H1 (cell line): Measurements from ENCODE around the gene UMAD1. TPM values are rescaled to one million over a fixed set of nuclear protein-coding genes. Genes with fewer than 3 reads are reported as not detected.

Source experiments
- CTCF ChIA-PET: fragments of 300-600 bp; sonication (Branson Sonifier 250); formaldehyde crosslinking; loops from one replicate; lab custom pipeline; 2021; ENCODE audit not compliant: partially characterized antibody; lab: Charles Lee
- POLR2A ChIA-PET: fragments of 300-600 bp; sonication (Branson Sonifier 250); formaldehyde crosslinking; loops from one replicate; lab custom pipeline; 2021; ENCODE audit warnings: inconsistent platforms; ENCODE audit not compliant: partially characterized antibody; lab: Charles Lee
- DNase-seq, 2 experiments: peaks; one replicate each; pipeline versions ENCODE4 v3.0.0 to v3.0.0-alpha.2; 2010 to 2022; ENCODE audit warnings: low spot score in 2 of 2, low read depth in 1 of 2, mixed read lengths in 1 of 2
- FAIRE-seq: peaks from 2 replicates; lab custom pipeline; 2011; peaks lifted over from hg19 to GRCh38; lab: Jason Lieb, UNC
- H2AFZ ChIP-seq: 2 replicates; pipeline ENCODE4 v1.8.1; 2012; ENCODE audit warnings: low read length, inconsistent platforms
- H2AK5ac ChIP-seq: 2 replicates; pipeline ENCODE4 v1.6.1; 2013; ENCODE audit warnings: low read depth, low read length
- H2BK120ac ChIP-seq: replicated peaks from 2 replicates; pipeline ENCODE3; 2013; ENCODE audit warnings: low read depth, low read length, inconsistent platforms
- H2BK12ac ChIP-seq: 2 replicates; pipeline ENCODE4 v1.6.1; 2013; ENCODE audit warnings: low read depth, low read length
- H2BK15ac ChIP-seq: 2 replicates; pipeline ENCODE4 v1.6.1; 2013; ENCODE audit warnings: low read length
- H2BK20ac ChIP-seq: 2 replicates; pipeline ENCODE4 v1.6.1; 2013; ENCODE audit warnings: low read length
- H2BK5ac ChIP-seq: 2 replicates; pipeline ENCODE4 v1.6.1; 2013; ENCODE audit warnings: low read depth, low read length
- H3K14ac ChIP-seq: 2 replicates; pipeline ENCODE4 v1.6.1; 2013; ENCODE audit warnings: inconsistent platforms; ENCODE audit not compliant: insufficient read length
- H3K18ac ChIP-seq: 2 replicates; pipeline ENCODE4 v1.6.1; 2013; ENCODE audit warnings: low read length; ENCODE audit errors: extremely low read depth
- H3K23ac ChIP-seq: 2 replicates; pipeline ENCODE4 v1.6.1; 2013; ENCODE audit warnings: inconsistent platforms; ENCODE audit not compliant: insufficient read length
- H3K23me2 ChIP-seq: 2 replicates; pipeline ENCODE4 v1.6.1; 2013; ENCODE audit warnings: low read depth, low read length
- H3K27ac ChIP-seq: 2 replicates; pipeline ENCODE4 v1.6.1; 2011; ENCODE audit warnings: low read depth, low read length, inconsistent platforms
- H3K27me3 ChIP-seq, 4 experiments: replicated peaks in 1 of 4; 1 replicate in 1 of 4; 2 replicates in 3 of 4; pipeline versions ENCODE4 v1.6.1 to v1.8.1; 2011 to 2013; ENCODE audit warnings: low read length in 3 of 4, mild to moderate bottlenecking in 3 of 4, inconsistent platforms in 2 of 4, mixed read lengths in 2 of 4, moderate library complexity in 1 of 4; ENCODE audit not compliant: control insufficient read depth in 3 of 4, insufficient read depth in 3 of 4; ENCODE audit errors: extremely low read depth in 1 of 4
- H3K36me3 ChIP-seq, 4 experiments: 2 replicates each; pipeline versions ENCODE4 v1.6.1 to v1.8.1; 2011 to 2013; ENCODE audit warnings: mild to moderate bottlenecking in 4 of 4, low read length in 3 of 4, moderate library complexity in 2 of 4, control low read depth in 1 of 4, inconsistent platforms in 1 of 4; ENCODE audit not compliant: insufficient read depth in 4 of 4, control insufficient read depth in 2 of 4
- H3K4ac ChIP-seq: replicated peaks from 2 replicates; pipeline ENCODE3; 2013; ENCODE audit warnings: low read length, low read depth, mixed read lengths, inconsistent platforms; ENCODE audit not compliant: insufficient read length
- H3K4me1 ChIP-seq, 4 experiments: replicated peaks in 1 of 4; 1 replicate in 1 of 4; 2 replicates in 3 of 4; pipeline versions ENCODE4 v1.6.1 to v1.8.1; 2011 to 2013; ENCODE audit warnings: low read length in 3 of 4, inconsistent platforms in 2 of 4, mixed read lengths in 1 of 4; ENCODE audit not compliant: insufficient read depth in 4 of 4, control insufficient read depth in 3 of 4
- H3K4me2 ChIP-seq, 2 experiments: 2 replicates each; pipeline versions ENCODE4 v1.6.1 to v1.8.1; 2011 to 2013; ENCODE audit warnings: low read depth in 2 of 2, low read length in 2 of 2, control low read depth in 1 of 2, inconsistent platforms in 1 of 2, mild to moderate bottlenecking in 1 of 2; ENCODE audit not compliant: insufficient read depth in 1 of 2
- H3K4me3 ChIP-seq, 4 experiments: fragments of 200-600, 300-600 bp in 1 of 4; sonication (generic), shearing (Covaris generic), sonication (Bioruptor Twin) in 1 of 4; 2 replicates each; pipeline versions ENCODE4 v1.5.1 to v1.8.1; 2011 to 2016; ENCODE audit warnings: low read length in 4 of 4, low read depth in 3 of 4, control low read depth in 2 of 4, inconsistent platforms in 2 of 4, mild to moderate bottlenecking in 2 of 4, mixed read lengths in 1 of 4, moderate library complexity in 1 of 4; ENCODE audit not compliant: insufficient read depth in 2 of 4; ENCODE audit errors: extremely low read depth in 1 of 4
- H3K56ac ChIP-seq: replicated peaks from 2 replicates; pipeline ENCODE3; 2013; ENCODE audit warnings: low read depth, mild to moderate bottlenecking, mixed read lengths, low read length, inconsistent platforms; ENCODE audit not compliant: insufficient read length
- H3K79me1 ChIP-seq: 2 replicates; pipeline ENCODE4 v1.6.1; 2013; ENCODE audit warnings: low read depth, low read length, control low read depth
- H3K79me2 ChIP-seq, 2 experiments: 2 replicates each; pipeline versions ENCODE4 v1.6.1 to v1.8.1; 2012 to 2013; ENCODE audit warnings: low read length in 2 of 2, mild to moderate bottlenecking in 2 of 2, inconsistent platforms in 1 of 2; ENCODE audit not compliant: insufficient read depth in 2 of 2, control insufficient read depth in 1 of 2
- H3K9ac ChIP-seq, 4 experiments: replicated peaks in 1 of 4; 1 replicate in 1 of 4; 2 replicates in 3 of 4; pipeline versions ENCODE4 v1.6.1 to v1.8.1; 2011 to 2013; ENCODE audit warnings: low read depth in 3 of 4, low read length in 3 of 4, control low read depth in 2 of 4, mild to moderate bottlenecking in 2 of 4, moderate library complexity in 2 of 4, inconsistent platforms in 1 of 4; ENCODE audit errors: extremely low read depth in 1 of 4
- H3K9me3 ChIP-seq, 2 experiments: 2 replicates each; pipeline versions ENCODE4 v1.6.1 to v1.8.1; 2012 to 2013; ENCODE audit warnings: mild to moderate bottlenecking in 2 of 2, moderate library complexity in 2 of 2, control low read depth in 1 of 2, inconsistent platforms in 1 of 2, low read depth in 1 of 2, low read length in 1 of 2, mixed read lengths in 1 of 2; ENCODE audit not compliant: insufficient read depth in 2 of 2
- H4K20me1 ChIP-seq, 2 experiments: replicated peaks in 1 of 2; 2 replicates each; pipeline versions ENCODE3 to v1.8.1; 2011 to 2013; ENCODE audit warnings: inconsistent platforms in 2 of 2, low read length in 2 of 2, mild to moderate bottlenecking in 1 of 2; ENCODE audit not compliant: insufficient read depth in 2 of 2, control insufficient read depth in 1 of 2
- H4K5ac ChIP-seq: 2 replicates; pipeline ENCODE4 v1.6.1; 2013; ENCODE audit warnings: low read length, low read depth, mixed read lengths, inconsistent platforms; ENCODE audit not compliant: insufficient read length
- H4K8ac ChIP-seq: 2 replicates; pipeline ENCODE4 v1.8.0; 2013; ENCODE audit warnings: mild to moderate bottlenecking, moderate library complexity, low read length, inconsistent platforms; ENCODE audit not compliant: insufficient read depth; ENCODE audit errors: extremely low read depth
- H4K91ac ChIP-seq: replicated peaks from 2 replicates; pipeline ENCODE3; 2013; ENCODE audit warnings: low read length, mixed read lengths, inconsistent platforms; ENCODE audit not compliant: insufficient read length
- ATF2 ChIP-seq: IDR thresholded peaks from 2 replicates; pipeline ENCODE4 v1.6.1; 2012; ENCODE audit warnings: low read length, inconsistent platforms
- CBX5 ChIP-seq: fragments of 300-800, 300-1000 bp; sonication (generic); IDR thresholded peaks from 2 replicates; pipeline ENCODE4 v1.7.1; 2016; ENCODE audit warnings: antibody characterized with exemption, low read length, low read depth
- CTBP2 ChIP-seq: IDR thresholded peaks from 2 replicates; pipeline ENCODE4 v1.7.0; 2011; ENCODE audit warnings: borderline replicate concordance, mild to moderate bottlenecking, moderate library complexity, mixed read lengths, low read length; ENCODE audit not compliant: insufficient read depth, insufficient read length
- JUN ChIP-seq: IDR thresholded peaks from 2 replicates; pipeline ENCODE4 v1.6.1; 2011; ENCODE audit warnings: low read depth, mild to moderate bottlenecking, improper control_type of control experiment, low read length
- KDM1A ChIP-seq: fragments of 200-600, 300-600 bp; sonication (generic); IDR thresholded peaks from 2 replicates; pipeline ENCODE4 v1.7.1; 2016; ENCODE audit warnings: mild to moderate bottlenecking, low read length, borderline replicate concordance
- RBBP5 ChIP-seq: IDR thresholded peaks from 2 replicates; pipeline ENCODE4 v1.7.1; 2012; ENCODE audit warnings: low read depth, mild to moderate bottlenecking, inconsistent platforms, low read length, moderate library complexity, borderline replicate concordance
- RNF2 ChIP-seq: fragments of 200-900, 300-1000 bp; sonication (generic); IDR thresholded peaks from 2 replicates; pipeline ENCODE4 v1.7.1; 2016; ENCODE audit warnings: borderline replicate concordance, low read depth, mild to moderate bottlenecking, antibody characterized with exemption, low read length; ENCODE audit not compliant: poor library complexity, severe bottlenecking; ENCODE audit errors: missing control alignments
- SIN3A ChIP-seq, 2 experiments: IDR thresholded peaks in 1 of 2; conservative IDR thresholded peaks in 1 of 2; 2 replicates each; pipeline ENCODE4 v1.6.1; 2011 to 2012; ENCODE audit warnings: low read length in 2 of 2, improper control_type of control experiment in 1 of 2, low read depth in 1 of 2, mild to moderate bottlenecking in 1 of 2
- SIX5 ChIP-seq: IDR thresholded peaks from 2 replicates; pipeline ENCODE4 v1.6.1; 2011; ENCODE audit warnings: mild to moderate bottlenecking, low read depth, low read length
- SP2 ChIP-seq: IDR thresholded peaks from 2 replicates; pipeline ENCODE4 v1.6.1; 2012; ENCODE audit warnings: mild to moderate bottlenecking, low read length, inconsistent platforms
- SUZ12 ChIP-seq: fragments of 200-600 bp; sonication (generic); IDR thresholded peaks from 2 replicates; pipeline ENCODE4 v1.6.1; 2012; ENCODE audit warnings: mild to moderate bottlenecking, inconsistent platforms, low read length, moderate library complexity, mixed read lengths
- TEAD4 ChIP-seq: IDR thresholded peaks from 2 replicates; pipeline ENCODE4 v1.6.1; 2012; ENCODE audit warnings: low read depth, low read length, inconsistent platforms, mixed read lengths
- WGBS, 2 experiments: shearing (Covaris generic) in 1 of 2; methylation state at CpG; one replicate each; pipeline versions ENCODE4 v1.1.6 to v1.1.7; 2013 to 2015; ENCODE audit warnings: low lambda C conversion rate in 2 of 2, mixed read lengths in 2 of 2, inconsistent platforms in 1 of 2, low coverage in 1 of 2, missing lambda C conversion rate in 1 of 2; ENCODE audit not compliant: insufficient replicate concordance in 2 of 2, insufficient coverage in 1 of 2, insufficient read length in 1 of 2; ENCODE audit errors: extremely low coverage in 1 of 2, missing lambda C conversion rate in 1 of 2; 5-methylcytosine and 5-hydroxymethylcytosine counted together
- polyA plus RNA-seq, 7 experiments: library from polyadenylated mRNA; depleted of rRNA in 3 of 7; stranded (reverse) in 5 of 7; unstranded in 2 of 7; fragments of >200 nt in 5 of 7; fragments of 200-250 nt in 2 of 7; gene quantifications; 1 replicate in 5 of 7; 2 replicates in 1 of 7; 4 replicates in 1 of 7; pipeline versions ENCODE4 v1.2.1 to v1.2.3, GENCODE V29; 2011 to 2013; ENCODE audit warnings: missing spikeins in 2 of 7, mixed read lengths in 2 of 7
- total RNA-seq: library from RNA; stranded (reverse); fragmentation: NEBNext Ultra II Directional; extraction: Animal tissue kit (Norgen Biotek cat#: 25700); gene quantifications from 2 replicates; pipeline ENCODE4 v1.2.1, GENCODE V29; 2021

UMAD1 gene
- total and polyA plus RNA-seq, 2 of the 8 experiments (the other 6 are each of a cell fraction or from before 2014, with no cell fraction given) = 10.4 to 12.3 TPM

GRCh38 chr7:7832518-7832917, 192.0 kb downstream of the UMAD1 start:
- Histone ChIP-seq H2BK15ac (no peak overlapping the region), H2AFZ (no peak overlapping the region), H4K8ac (no peak overlapping the region), H3K27ac (no peak overlapping the region), H3K56ac (no peak overlapping the region), H2BK20ac (no peak overlapping the region), H3K4ac (no peak overlapping the region), H2AK5ac (no peak overlapping the region), H3K4me1 (peaks cover 0 to 5% (median 4%) of the 10 kb centered on the region in 4 experiments; a peak in 5 of 7 replicates), H3K27me3 (no peaks in the 10 kb centered on the region), H3K79me2 (no peaks in the 10 kb centered on the region), H4K20me1 (no peaks in the 10 kb centered on the region), H3K36me3 (no peaks in the 10 kb centered on the region; a peak in 1 of 8 replicates), H2BK120ac (no peak overlapping the region), H4K5ac (no peak overlapping the region), H2BK12ac (no peak overlapping the region), H3K4me3 (no peak overlapping the region), H4K91ac (no peak overlapping the region), H3K23ac (no peak overlapping the region), H3K23me2 (no peaks in the 10 kb centered on the region), H2BK5ac (no peak overlapping the region), H3K18ac (no peak overlapping the region), H3K4me2 (no peak overlapping the region), H3K9ac (no peak overlapping the region), H3K79me1 (no peaks in the 10 kb centered on the region), H3K14ac (no peak overlapping the region), H3K9me3 (no peaks in the 10 kb centered on the region)
- DNase-seq (no peak), FAIRE-seq (no peak)
- ChIA-PET CTCF (no interaction called here), POLR2A (no interaction called here)
- 70% methylated on average over 5 of the region's 5 CpGs; no CpG with 5 or more reads in 1 of the 2 experiments for WGBS, 2 experiments
- no peak for TF ChIP-seq RNF2
- TF ChIP-seq TEAD4 = no peak
- TF ChIP-seq SUZ12 = no peak
- TF ChIP-seq CBX5 = no peak
- TF ChIP-seq JUN = no peak
- no peak for TF ChIP-seq KDM1A
- no peak for TF ChIP-seq SIX5
- TF ChIP-seq CTBP2 = no peak
- TF ChIP-seq RBBP5 = no peak
- no peak for TF ChIP-seq SIN3A (conservative IDR thresholded peaks at IDR 0.05 in 1 of 2, IDR thresholded peaks at IDR 0.05 in 1 of 2; ENCODE audit: low read depth in 1 of 2, low read length in 2 of 2)
- no peak for TF ChIP-seq SP2
- TF ChIP-seq ATF2 = no peak
